ENCODE measurements around the gene CD80.

The CD80 gene

GRCh38 chr3:119600732-119601131 lies 41.3 kb upstream of the CD80 start:
- DNase-seq (ENCODE audit: low spot score) = no peak
- H3K4me1 ChIP-seq (ENCODE audit: insufficient read depth, poor library complexity, severe bottlenecking) = no peaks in the 10 kb centered on the region

GRCh38 chr3:119599558-119600174 lies 40.3 kb upstream of the CD80 start:
- no peaks in the 10 kb centered on the region for H3K36me3 ChIP-seq (ENCODE audit: low read depth)
- ATAC-seq (ENCODE audit: low read depth) (no peak), DNase-seq (ENCODE audit: low spot score) (no peak)
- no peak for TF ChIP-seq CTCF (IDR thresholded peaks at IDR 0.05; ENCODE audit: poor library complexity, severe bottlenecking)
- no peaks in the 10 kb centered on the region for H3K4me1 ChIP-seq (ENCODE audit: insufficient read depth, poor library complexity, severe bottlenecking)
- no peak overlapping the region for H3K4me3 ChIP-seq (ENCODE audit: severe bottlenecking)
- no peaks in the 10 kb centered on the region for H3K27me3 ChIP-seq (ENCODE audit: insufficient read depth, poor library complexity, severe bottlenecking)
- no peak overlapping the region for H3K27ac ChIP-seq (ENCODE audit: poor library complexity, severe bottlenecking)
- H3K9me3 ChIP-seq (ENCODE audit: severe bottlenecking) = no peaks in the 10 kb centered on the region

More at GRCh38 chr3:119600732-119601131, 41.3 kb upstream of the CD80 start:
- H3K4me3 ChIP-seq (ENCODE audit: severe bottlenecking) = no peak overlapping the region
- no peak overlapping the region for H3K27ac ChIP-seq (ENCODE audit: poor library complexity, severe bottlenecking)
- ATAC-seq (ENCODE audit: low read depth) = no peak
- no peaks in the 10 kb centered on the region for H3K9me3 ChIP-seq (ENCODE audit: severe bottlenecking)
- no peaks in the 10 kb centered on the region for H3K27me3 ChIP-seq (ENCODE audit: insufficient read depth, poor library complexity, severe bottlenecking)
- TF ChIP-seq CTCF (IDR thresholded peaks at IDR 0.05; ENCODE audit: poor library complexity, severe bottlenecking) = no peak
- H3K36me3 ChIP-seq (ENCODE audit: low read depth) = no peaks in the 10 kb centered on the region

DNA sequence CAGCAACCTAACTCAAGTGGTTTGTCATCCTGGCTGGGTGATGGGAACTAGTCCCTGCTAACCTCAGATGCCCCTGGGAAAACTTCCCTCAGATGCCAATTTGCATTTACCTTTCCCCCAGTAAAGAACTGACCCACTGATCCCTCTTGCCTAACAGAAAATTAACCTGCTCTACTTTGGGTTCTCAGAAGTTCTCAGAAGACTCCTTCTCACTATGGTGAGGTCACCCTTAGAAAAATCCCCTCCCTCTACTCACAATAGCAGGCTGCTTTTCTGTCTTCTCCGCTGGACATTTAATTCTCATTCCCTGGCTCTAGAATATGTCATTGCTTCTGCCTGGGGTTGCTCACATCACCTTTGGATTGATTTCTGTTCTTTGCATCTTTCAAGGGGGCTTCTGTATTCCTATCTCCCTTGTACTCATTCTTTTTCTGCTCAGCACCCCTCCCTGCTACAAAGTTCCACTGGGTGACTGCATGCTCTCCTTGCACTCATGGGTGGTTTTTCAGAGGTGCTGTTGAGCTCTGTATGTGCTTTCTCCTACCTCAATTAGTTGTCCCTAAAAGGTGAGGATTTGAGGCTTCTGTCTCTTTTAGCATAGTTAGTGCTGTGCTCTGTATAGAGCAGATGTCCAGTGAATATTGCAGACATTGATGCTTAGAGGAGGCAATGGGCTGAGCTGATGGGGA lies 39.1 kb upstream of the CD80 start:
- Histone ChIP-seq H3K36me3 (ENCODE audit: low read depth) (no peaks in the 10 kb centered on the region), H3K27ac (ENCODE audit: poor library complexity, severe bottlenecking) (no peak overlapping the region), H3K27me3 (ENCODE audit: insufficient read depth, poor library complexity, severe bottlenecking) (no peaks in the 10 kb centered on the region), H3K9me3 (ENCODE audit: severe bottlenecking) (no peaks in the 10 kb centered on the region), H3K4me1 (ENCODE audit: insufficient read depth, poor library complexity, severe bottlenecking) (no peaks in the 10 kb centered on the region), H3K4me3 (ENCODE audit: severe bottlenecking) (no peak overlapping the region)
- TF ChIP-seq CTCF (IDR thresholded peaks at IDR 0.05; ENCODE audit: poor library complexity, severe bottlenecking) = no peak
- ATAC-seq (ENCODE audit: low read depth) (no peak), DNase-seq (ENCODE audit: low spot score) (no peak)

DNA sequence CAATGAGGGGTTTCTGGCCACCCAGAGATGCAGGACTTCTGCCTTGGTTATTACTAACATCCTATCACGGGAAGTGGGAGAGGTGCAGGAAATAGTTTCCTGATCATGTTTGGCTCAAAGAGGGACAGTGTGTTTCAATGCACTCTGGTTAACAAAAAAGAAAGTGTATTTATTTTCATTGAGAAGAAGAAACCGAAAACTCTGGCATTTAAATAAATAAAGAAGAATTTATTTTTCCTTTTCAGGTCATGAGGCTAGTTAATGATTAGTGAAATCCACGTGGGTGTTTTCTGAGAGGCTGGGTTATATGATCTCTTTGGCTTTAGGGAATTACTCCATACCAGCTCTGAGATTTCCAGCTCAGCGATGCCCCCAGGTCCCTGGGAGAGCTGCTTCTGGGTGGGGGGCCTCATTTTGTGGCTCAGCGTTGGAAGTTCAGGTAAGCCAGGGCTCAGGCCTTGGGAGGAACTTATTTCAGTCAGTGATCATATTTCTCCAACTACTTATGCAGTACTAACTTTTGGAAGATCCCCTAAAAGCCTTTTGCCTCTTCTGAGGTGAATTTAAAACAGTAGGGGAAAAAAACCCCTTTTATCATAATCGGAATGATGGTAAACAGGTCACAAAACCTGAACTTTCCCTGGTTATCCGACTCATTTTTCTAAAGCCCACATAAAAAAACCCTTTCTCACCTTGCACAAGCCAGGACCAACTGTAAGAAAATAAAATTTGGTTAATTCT lies 38.3 kb upstream of the CD80 start, which contains the start of gene PLA1A:
PLA1A (plus strand) TSS at position 338 of the 741 bp plus-strand sequence; CDS start at position 367, 29 bp downstream.
- Histone ChIP-seq H3K27ac (ENCODE audit: poor library complexity, severe bottlenecking) (no peak within 1 kb of the TSS), H3K4me3 (ENCODE audit: severe bottlenecking) (no peak within 1 kb of the TSS), H3K4me1 (ENCODE audit: insufficient read depth, poor library complexity, severe bottlenecking) (no peaks in the 10 kb centered on the region), H3K36me3 (ENCODE audit: low read depth) (no peaks in the 10 kb centered on the region), H3K27me3 (ENCODE audit: insufficient read depth, poor library complexity, severe bottlenecking) (no peaks in the 10 kb centered on the region), H3K9me3 (ENCODE audit: severe bottlenecking) (no peaks in the 10 kb centered on the region)
- no peak for ATAC-seq (ENCODE audit: low read depth)
- TF ChIP-seq CTCF (IDR thresholded peaks at IDR 0.05; ENCODE audit: poor library complexity, severe bottlenecking) = no peak
- DNase-seq (ENCODE audit: low spot score) = no peak
